OCI-M2 (cell line): Measurements from ENCODE around the gene PNPLA1.

ENCODE experiments used
- DNase-seq: peaks from one replicate; lab custom pipeline; 2025; ENCODE audit not compliant: unreplicated experiment; lab: John Stamatoyannopoulos, UW

The PNPLA1 gene

DNA sequence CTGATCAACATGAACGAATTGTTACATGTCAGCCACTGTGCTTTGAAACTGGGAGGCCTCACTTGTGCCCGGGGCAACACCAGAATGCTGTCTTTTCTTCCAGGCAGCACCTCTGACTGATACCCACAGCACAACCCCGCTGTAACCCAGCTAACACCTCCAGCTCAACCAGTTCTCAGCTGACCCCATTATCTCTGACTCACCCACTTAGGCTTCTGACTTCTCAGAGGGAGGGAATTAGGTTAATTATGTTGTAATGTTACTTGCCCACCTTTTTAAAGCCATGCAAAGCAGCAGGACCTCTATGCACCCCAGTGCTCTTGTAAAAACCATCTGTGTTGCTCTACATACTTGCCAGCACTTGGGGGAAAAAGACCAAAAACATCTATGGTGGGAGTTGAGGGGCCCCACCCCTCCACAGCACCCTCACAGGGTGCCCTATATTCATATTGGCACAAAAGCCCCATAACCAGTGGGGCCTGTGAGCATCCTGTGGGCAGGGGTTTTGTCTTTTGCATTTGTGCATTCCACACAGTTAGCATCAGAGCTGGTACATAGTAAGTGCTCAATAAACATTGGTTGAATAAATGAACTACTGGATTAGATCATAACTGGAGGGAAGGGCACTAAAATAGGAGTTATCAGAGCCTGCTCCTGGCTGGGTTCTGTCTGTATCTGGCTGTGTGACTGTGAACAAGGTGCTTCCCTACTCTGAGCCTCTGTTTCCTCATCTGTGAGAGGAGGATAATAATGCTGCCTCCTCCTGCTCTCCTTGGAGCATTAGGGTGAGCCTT lies 44.6 kb downstream of the PNPLA1 start:
- DNase-seq = no peak

DNA sequence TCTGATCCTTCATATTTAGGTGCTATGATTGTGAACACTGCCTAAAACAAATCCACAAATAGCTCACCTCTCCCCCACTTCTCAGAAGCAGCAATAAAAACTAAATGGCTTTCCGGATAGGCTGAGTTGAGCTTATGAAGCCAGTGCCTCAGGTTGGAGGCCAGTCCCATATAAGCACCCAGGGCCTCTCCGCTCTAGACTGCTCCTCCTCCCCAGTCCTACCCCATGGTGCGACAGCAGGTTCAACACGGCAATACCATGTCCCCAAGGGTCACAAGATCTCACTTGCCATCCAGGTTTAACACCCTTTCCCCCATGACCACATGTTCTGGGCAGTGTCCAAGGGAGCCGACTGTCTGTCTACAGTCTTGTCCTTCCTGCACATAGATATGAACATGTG lies 46.1 kb downstream of the PNPLA1 start:
- no peak for DNase-seq

DNA sequence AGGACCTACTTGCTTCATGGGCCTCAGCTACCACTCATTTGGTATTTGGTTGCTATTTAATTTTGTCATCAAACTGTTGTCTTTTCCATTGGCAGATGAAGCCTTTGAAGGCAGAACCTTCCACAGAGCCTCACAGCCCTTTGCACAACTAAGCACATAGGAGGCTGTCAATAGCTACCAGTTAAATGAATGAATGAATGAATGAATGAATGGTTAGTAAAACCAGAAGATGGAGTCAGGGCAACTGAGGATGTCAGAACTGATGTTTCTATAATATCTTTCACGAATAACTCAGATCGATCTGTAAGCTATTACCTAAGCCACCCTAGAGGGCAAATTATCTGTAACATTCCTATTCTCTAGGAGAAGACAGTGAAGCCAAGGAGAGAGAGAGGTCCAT lies 47.8 kb downstream of the PNPLA1 start:
- DNase-seq = no peak

DNA sequence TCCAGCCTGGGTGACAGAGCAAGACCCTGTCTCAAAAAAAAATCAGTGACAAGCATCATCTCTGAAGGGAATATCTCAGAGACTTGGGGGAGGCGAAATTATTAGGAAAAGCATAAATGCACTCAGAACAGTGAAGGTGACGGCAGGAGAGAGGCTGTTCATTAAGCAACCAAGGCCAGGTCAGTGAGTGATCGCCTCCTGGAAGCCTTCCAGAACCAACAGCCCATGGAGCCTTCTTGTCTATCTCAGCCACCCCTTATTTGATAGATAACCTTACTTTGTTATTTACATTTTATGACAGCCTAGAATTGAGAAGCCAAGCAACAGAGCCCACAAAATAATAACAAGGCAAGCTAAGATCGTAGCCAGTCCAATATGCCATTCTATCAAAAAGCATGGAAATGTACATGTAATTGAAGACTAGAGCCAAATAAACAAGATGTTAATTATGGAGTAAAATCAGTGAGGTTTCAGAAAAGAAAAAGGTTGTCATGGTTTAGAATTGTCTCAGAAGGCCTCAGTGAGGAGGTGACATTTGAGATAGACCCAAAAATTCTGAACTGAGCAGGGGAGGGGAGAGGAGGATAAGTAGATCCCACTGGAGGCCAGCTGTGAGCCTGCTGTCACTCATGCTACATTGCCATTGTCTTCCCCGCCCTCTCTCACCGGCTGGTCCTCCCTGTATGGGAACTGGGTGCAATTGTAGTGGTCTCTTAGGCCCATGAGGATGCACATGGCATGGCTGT lies 49.0 kb downstream of the PNPLA1 start:
- DNase-seq = no peak

DNA sequence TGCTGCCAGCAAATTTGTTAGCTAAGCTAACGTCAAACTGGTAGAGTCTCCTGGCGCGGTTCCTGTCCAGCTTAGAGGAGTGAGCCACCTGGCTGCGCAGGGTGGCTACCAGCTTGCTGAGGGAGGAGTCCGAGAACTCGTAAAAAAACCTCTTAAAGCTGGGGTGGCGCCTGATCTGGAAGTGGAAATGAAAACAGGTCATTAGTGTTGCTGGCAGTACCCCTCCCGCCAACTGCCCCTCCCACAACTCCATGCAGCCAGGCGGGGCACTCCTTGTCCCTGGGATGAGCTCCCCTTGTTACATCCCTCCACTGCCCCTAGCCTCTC lies 49.5 kb downstream of the PNPLA1 start:
- no peak for DNase-seq

DNA sequence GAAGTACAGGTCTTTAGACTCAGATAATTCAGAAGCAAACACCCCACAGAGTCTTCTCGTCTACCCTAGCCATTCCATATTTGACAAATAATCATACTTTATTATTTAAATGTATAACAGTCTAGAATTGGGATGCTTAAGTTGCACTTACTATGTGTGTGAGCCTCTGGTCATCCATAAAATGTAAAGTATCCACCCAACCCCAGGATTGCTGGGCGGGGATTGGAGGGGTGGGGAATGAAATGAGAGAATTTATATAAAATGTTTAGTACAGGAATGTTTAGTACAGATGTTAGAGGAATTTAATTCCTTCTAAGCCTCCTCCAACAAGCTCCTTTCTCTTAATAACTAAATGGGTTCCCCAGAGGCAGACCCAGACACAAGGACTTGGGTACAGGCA lies 50.0 kb downstream of the PNPLA1 start:
- DNase-seq = no peak

DNA sequence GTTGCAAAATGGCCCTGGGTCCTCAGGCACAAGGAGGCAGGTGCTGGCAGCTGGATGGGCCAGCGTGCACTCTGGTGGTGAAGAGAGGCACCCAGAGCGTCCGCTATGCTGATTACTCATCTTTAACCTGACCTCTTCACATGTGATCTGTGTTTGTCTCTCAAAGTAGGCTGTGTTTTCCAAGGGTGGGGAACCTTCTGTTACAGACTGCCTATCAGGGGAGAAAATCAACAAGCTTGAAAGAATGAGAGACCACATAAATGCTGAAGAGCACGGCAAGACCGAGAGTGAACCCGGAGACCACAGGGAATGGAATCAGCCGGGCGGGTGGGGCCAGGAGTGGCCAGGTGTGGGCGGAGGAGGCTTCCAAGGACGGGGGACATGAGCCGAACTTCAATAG lies 50.6 kb downstream of the PNPLA1 start:
- no peak for DNase-seq

DNA sequence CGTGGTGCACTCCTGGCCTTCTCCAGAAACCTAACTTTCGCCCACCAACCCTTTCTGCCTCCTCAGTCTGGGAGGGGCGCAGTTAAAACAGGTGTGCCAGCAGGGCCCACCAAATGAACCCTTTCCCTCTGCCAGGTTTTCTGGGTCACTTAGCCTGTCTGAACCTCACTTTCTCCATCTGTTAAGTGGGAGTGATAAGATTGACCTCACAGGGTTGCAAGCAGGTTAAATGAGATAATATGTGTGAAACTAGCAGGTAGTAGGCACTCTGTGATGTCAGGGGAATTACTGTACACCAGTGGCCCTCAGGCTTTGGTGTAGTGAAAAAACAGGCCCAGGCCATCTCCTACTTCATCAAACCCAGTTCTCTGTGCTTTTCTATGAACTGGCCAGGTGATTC lies 52.7 kb downstream of the PNPLA1 start:
- no peak for DNase-seq

DNA sequence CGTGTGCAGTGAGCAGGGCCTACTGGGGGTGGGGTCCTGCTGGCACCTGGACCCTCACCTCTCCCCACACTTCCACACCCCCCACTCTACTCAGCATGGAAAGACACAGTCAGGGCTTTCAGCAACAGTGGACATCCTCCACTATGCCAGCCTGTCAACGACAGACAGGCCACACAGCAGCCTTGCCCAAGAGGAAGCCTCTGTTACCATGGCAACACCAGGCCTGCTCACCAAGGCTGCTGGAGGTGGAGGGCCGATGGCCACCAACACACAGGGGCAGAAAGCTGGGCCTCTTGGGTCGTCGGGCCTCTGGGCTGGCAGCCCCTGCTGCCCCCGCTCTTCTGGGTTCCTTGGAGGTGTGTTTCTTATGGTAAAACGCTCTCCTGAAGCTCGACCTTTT lies 53.2 kb downstream of the PNPLA1 start:
- no peak for DNase-seq

DNA sequence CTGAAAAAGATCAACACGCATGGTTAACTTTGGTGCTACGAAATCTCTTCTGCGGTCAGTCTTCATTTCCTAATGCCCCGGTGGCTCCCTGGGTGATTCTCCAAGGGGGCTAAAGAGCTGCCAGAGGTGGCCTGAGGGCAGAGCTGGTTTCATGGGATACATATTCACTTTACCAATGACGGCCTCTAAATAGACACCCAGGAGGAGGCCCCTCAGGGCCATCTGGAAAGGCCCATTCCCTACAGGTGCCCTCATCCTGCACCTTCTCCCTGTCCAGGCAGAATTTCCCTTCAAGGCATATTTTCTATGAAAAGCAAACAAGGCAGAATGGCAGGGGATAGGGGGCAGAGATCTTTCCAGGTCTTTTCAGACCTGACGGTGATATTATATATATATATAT lies 54.3 kb downstream of the PNPLA1 start:
- no peak for DNase-seq

DNA sequence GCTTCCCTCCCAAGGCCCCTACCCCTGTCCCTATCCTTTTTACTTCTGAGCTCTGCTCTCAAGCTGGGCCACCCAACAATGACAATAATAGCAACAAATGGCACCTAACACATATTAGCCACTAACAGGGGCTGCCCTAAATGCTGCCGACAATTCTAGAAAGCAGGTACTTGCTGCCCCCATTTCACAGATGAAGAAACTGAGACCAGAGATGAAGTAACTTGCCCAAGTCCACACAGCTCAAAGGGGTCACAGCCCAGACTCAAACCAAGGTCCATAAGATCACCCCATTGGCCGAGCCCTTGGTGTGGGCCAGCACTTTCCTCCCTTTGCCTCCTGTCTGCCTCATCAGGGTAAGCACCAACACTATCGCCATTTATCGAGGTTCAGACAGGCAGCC lies 54.9 kb downstream of the PNPLA1 start:
- no peak for DNase-seq

DNA sequence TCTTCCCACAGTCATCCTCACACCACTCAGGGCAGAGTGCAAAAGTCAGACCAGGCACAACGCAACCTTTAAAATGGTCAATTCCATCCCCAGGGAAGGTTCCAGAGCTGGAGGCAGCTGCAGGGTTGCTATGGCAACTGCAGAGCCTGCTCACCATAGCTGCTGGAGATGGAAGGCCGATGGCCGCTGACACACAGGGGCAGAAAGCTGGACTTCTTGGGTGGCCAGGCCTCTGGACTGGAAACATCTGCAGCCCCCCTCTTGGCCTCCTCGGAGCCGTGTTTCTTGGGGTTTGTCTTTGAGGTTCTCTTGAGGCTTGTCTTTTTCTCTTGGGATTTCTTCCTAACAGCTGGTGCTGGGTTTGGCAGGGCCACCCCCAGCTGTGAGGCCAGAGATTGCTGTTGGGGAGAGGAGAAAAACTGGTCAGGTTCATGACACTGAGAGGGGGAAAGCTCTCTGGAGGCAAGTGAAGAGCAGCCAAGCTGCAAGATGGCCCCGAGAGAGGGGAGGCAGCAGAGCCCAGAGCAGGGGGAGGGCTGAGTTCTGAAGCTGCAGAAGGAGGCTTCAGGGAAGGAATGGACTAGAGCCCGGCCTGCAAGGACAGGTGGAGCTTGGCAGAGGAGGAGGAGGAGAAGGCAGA lies 56.6 kb downstream of the PNPLA1 start:
- no peak for DNase-seq

DNA sequence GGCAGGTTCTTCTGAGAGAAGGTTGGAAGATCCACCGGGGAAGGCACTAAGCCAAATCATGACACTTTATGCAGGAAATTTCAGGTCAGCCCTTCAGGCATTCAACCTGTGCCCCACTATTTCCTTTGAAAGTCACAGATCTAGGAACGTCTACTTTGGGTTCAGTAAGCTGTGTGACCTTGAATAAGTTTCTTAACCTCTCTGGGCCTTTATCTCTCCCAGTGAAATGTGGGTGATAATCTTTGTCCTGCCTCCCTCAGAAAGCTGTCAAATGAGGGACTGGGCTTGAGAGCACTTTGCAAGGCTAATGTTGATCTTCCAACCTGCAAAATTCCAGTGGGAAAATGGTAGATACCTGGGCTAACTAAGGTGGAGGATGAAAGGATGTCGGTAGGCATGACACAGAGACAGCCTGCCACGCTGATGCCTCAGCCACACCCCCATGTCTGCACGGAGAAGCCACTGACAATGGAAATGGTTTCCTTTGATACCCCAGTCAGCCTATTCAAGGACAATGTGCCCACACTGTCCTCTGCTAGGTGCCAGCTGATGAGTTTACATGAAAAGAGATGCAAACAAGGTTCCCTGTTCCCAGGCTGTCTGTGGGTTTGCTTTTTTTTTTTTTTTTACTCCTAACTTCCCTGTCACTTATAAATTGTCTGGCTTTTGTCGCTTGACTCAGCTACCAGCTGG lies 57.5 kb downstream of the PNPLA1 start:
- DNase-seq = no peak

DNA sequence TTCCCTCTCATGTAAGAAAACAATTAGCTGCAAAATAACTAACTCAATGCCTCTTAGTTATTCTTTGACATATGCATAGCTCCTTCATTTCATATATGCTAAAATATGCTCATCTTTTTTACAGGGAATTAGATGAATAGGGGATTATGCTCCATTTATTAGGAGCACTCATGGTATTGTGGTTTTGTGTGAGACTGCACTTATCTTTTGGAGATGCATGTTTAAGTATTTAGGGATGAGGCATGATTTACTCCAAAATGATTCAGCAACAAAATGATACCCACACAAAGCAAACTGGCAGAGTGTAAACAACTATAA lies 58.0 kb downstream of the PNPLA1 start:
- DNase-seq = no peak

DNA sequence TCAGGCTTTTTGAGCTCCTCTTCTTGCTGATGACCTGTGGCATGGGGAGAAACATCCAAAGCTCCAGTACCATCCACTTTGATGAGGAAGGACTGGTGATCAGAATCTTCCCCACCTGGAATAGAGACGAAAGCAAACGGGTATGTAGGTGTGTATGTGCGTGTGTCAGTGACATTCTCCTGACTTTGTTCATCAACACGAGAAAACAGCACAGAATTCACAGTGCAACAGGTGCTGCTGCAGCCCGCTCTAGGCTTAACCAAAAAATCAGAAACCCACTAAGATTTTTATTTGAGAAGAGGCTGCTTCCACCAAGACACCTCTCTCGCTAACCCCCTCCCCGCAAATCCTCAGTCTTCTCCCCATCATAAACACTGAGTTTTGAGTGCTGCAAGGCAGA lies 58.7 kb downstream of the PNPLA1 start:
- no peak for DNase-seq

DNA sequence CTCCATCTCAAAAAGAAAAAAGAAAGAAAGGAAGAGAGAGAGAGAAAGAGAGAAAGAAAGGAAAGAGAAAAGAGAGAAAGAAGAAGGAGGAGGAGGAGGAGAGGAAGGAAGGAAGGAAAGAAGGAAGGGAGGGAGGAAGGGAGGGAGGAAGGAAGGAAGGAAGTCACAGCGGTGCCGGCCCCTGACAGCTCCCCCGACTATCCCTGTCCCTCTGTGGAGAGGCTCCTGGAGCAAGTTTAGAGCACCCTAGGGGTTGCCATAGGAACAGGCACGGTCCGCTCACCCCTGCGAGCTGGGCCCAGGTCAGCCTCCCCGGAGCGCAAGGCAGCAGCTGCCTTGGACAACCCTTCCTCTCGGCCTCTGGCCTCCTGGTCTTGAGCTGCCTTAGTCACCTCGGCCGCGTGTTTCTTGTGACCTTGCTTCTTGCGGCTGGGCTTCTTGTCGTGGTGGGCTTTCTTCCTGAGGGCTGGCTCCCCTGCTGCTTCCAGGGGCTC lies 60.0 kb downstream of the PNPLA1 start:
- no peak for DNase-seq

DNA sequence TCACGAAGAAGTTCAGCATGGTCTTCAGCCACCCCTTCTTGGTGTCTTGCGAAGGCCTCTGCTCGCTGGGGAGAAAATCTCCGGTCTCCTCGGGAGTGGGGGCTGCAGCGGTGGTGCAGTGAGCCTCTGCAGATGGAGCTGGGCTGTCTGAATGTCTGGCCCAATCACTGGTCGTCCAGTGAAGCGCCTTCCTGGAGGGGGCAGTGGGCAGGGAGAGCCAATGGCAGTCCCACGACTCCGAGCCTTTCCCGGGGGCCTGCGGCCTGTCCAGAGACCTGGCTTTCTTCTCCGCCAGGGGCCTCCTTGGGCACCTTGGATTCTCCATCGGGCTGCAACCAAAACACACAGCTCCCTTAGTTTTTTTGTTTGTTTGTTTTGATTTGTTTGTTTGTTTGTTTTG lies 60.5 kb downstream of the PNPLA1 start:
- no peak for DNase-seq

DNA sequence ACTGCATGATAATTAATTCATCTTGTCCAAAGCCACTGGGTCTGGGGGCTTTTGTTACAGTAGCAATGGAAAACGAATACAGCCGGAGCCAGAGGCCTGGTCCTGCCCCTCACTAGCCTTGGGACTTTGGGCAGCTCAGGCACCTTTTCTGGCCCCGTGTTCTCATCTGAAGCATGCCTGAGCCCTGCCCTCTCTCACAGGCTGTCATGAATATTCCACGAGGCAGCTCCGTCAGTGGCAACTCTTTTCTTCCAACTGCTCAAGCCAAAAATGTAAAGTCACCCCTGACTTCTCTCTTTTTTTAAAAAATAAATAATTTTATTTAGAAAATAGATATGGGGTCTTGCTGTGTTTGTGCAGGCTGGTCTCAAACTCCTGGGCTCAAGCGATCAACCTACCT lies 61.5 kb downstream of the PNPLA1 start:
- DNase-seq = no peak

DNA sequence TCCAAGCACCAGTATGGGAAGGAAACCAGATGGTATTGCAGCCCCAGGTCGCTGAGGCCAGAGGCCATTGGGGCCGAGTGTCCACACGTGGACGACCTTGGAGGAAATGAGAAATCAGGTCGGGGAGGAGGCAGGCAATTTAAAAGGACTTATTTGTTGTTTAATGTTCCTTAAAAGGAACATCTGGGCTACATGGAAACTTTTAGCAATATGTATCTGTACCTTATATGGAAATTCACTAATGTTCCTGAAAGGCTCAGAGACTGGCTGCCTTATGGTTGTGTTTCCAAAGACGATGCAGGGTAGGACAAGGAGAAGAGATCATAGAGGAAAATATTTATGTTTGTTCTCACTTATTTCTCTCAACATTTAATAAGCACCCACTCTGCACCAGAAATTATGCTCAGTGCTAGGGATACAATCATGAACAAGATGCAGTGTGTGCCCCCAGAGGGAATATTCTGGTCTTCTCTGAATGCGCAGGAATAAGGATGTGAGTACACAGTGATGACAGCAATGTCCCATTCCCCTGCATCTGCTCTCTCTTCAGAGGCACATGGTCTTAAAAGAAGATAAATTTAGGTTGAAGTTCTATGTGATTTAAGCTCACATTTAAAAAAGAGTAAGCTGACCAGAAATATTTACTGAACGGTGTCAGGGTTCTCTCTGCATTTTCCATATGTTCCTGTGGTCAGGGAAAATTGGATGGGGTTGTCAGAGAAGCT lies 63.5 kb downstream of the PNPLA1 start:
- no peak for DNase-seq

DNA sequence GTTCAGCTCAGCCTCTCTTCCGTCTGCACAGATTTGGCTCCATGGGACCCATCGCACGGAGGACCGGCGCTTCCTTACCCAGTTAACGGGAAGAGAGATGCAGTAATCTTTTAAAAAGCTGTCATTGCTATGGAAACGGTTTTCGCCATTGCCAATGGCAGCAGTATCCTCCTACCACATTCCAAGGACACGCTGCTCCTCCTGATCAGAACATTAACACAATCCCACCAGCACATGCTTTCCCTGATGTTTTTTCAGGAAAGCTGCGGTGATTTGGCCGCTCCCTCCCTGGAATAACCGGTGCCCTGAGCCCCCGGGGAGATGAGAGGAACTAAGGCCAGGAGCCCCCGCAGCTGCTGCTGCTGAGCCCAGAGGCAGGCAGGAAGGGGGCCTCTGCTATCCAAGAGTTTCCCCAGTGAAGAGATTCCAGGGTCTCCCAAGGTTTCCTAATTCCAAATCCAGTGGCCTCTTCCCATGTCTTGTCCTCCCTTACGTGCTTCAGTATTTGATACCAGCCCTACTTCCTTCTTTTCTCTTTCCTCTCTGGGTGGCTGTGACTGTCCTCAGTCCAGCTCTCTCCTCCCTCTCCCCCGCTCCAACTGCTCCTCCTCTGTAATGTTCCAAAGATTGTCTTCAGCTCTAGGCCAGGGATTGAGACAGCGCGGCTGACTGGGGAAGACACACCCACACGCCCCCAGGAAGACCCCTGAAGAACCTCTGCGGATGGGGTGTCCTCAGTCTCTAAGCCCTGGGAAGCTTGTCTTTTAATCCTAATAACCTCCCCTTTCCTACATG lies 64.3 kb downstream of the PNPLA1 start:
- no peak for DNase-seq
